Neuronal stem cell (in vitro differentiated cells): ENCODE data around the gene LY6G5C.

ENCODE experiments used
- DNase-seq: peaks from one replicate; pipeline ENCODE4 v3.0.0-alpha.2; 2013; ENCODE audit warnings: low spot score
- H2AFZ ChIP-seq: one replicate; pipeline ENCODE4 v1.6.1; 2013; ENCODE audit warnings: mild to moderate bottlenecking, low read length, inconsistent platforms
- H2AK5ac ChIP-seq: 2 replicates; pipeline ENCODE4 v1.6.1; 2013; ENCODE audit warnings: low read depth, mild to moderate bottlenecking, inconsistent platforms, low read length, moderate library complexity, mixed read lengths
- H2BK120ac ChIP-seq: 2 replicates; pipeline ENCODE4 v1.6.1; 2013; ENCODE audit warnings: low read depth, mild to moderate bottlenecking, inconsistent platforms, low read length, moderate library complexity, mixed read lengths
- H2BK12ac ChIP-seq: one replicate; pipeline ENCODE4 v1.6.1; 2013; ENCODE audit warnings: low read length, inconsistent platforms
- H2BK15ac ChIP-seq: 2 replicates; pipeline ENCODE4 v1.6.1; 2013; ENCODE audit warnings: mild to moderate bottlenecking, low read length, inconsistent platforms, mixed read lengths
- H2BK5ac ChIP-seq: one replicate; pipeline ENCODE4 v1.6.1; 2013; ENCODE audit warnings: inconsistent platforms, mild to moderate bottlenecking, low read length, moderate library complexity
- H3K14ac ChIP-seq: one replicate; pipeline ENCODE4 v1.6.1; 2013; ENCODE audit warnings: low read length, inconsistent platforms
- H3K18ac ChIP-seq: 2 replicates; pipeline ENCODE4 v1.6.1; 2013; ENCODE audit warnings: low read length, inconsistent platforms
- H3K23ac ChIP-seq: 2 replicates; pipeline ENCODE4 v1.6.1; 2013; ENCODE audit warnings: low read depth, mild to moderate bottlenecking, mixed read lengths, low read length, inconsistent platforms; ENCODE audit not compliant: poor library complexity
- H3K27ac ChIP-seq: replicated peaks from 3 replicates; pipeline ENCODE4 v1.5.1; 2013; ENCODE audit warnings: low read length, inconsistent platforms
- H3K27me3 ChIP-seq, 3 experiments: 2 replicates each; pipeline ENCODE4 v1.6.1; 2013; ENCODE audit warnings: low read length in 3 of 3, mild to moderate bottlenecking in 2 of 3, inconsistent platforms in 1 of 3, low read depth in 1 of 3, mixed read lengths in 1 of 3, moderate library complexity in 1 of 3; ENCODE audit not compliant: control insufficient read depth in 3 of 3, insufficient read depth in 3 of 3
- H3K36me3 ChIP-seq, 2 donors: replicated peaks in 1 of 2; 2 replicates each; pipeline ENCODE4 v1.6.1; 2013; ENCODE audit warnings: low read length in 2 of 2; ENCODE audit not compliant: control insufficient read depth in 2 of 2, insufficient read depth in 2 of 2
- H3K4ac ChIP-seq: 2 replicates; pipeline ENCODE4 v1.6.1; 2013; ENCODE audit warnings: inconsistent platforms, mild to moderate bottlenecking, low read length, moderate library complexity
- H3K4me1 ChIP-seq, 2 donors: 1 replicate in 1 of 2; 2 replicates in 1 of 2; pipeline ENCODE4 v1.6.1; 2013; ENCODE audit warnings: low read length in 2 of 2, low read depth in 1 of 2; ENCODE audit not compliant: control insufficient read depth in 2 of 2, insufficient read depth in 1 of 2
- H3K4me2 ChIP-seq: one replicate; pipeline ENCODE4 v1.6.1; 2013; ENCODE audit warnings: mild to moderate bottlenecking, low read length, inconsistent platforms; ENCODE audit not compliant: insufficient read depth, poor library complexity, severe bottlenecking
- H3K4me3 ChIP-seq, 2 donors: 2 replicates each; pipeline ENCODE4 v1.5.1; 2013; ENCODE audit warnings: low read length in 2 of 2, mild to moderate bottlenecking in 2 of 2, inconsistent platforms in 1 of 2, moderate library complexity in 1 of 2
- H3K79me1 ChIP-seq: one replicate; pipeline ENCODE4 v1.6.1; 2013; ENCODE audit warnings: low read depth, mild to moderate bottlenecking, inconsistent platforms, low read length, moderate library complexity
- H3K9ac ChIP-seq: one replicate; pipeline ENCODE4 v1.6.1; 2013; ENCODE audit warnings: mild to moderate bottlenecking, low read depth, low read length, inconsistent platforms; ENCODE audit not compliant: poor library complexity
- H3K9me3 ChIP-seq, 2 donors: replicated peaks in 1 of 2; 2 replicates each; pipeline versions ENCODE3 to v1.6.1; 2013; ENCODE audit warnings: low read length in 2 of 2, mild to moderate bottlenecking in 2 of 2, inconsistent platforms in 1 of 2, low read depth in 1 of 2, mixed read lengths in 1 of 2, moderate library complexity in 1 of 2; ENCODE audit not compliant: control insufficient read depth in 2 of 2, insufficient read depth in 1 of 2
- H4K8ac ChIP-seq: one replicate; pipeline ENCODE4 v1.6.1; 2013; ENCODE audit warnings: low read depth, mild to moderate bottlenecking, inconsistent platforms, low read length, moderate library complexity
- H4K91ac ChIP-seq: one replicate; pipeline ENCODE4 v1.6.1; 2013; ENCODE audit warnings: low read length, low read depth, mild to moderate bottlenecking, inconsistent platforms; ENCODE audit not compliant: poor library complexity
- WGBS, 2 donors: extraction: QIAGEN DNeasy Blood & Tissue Kit; methylation state at CpG; one replicate each; pipeline ENCODE4 v1.1.7; 2013; ENCODE audit warnings: missing lambda C conversion rate in 2 of 2, mixed read lengths in 1 of 2; ENCODE audit not compliant: insufficient read length in 2 of 2, insufficient replicate concordance in 1 of 2; ENCODE audit errors: extremely low coverage in 2 of 2; 5-methylcytosine and 5-hydroxymethylcytosine counted together

Gene LY6G5C

DNA sequence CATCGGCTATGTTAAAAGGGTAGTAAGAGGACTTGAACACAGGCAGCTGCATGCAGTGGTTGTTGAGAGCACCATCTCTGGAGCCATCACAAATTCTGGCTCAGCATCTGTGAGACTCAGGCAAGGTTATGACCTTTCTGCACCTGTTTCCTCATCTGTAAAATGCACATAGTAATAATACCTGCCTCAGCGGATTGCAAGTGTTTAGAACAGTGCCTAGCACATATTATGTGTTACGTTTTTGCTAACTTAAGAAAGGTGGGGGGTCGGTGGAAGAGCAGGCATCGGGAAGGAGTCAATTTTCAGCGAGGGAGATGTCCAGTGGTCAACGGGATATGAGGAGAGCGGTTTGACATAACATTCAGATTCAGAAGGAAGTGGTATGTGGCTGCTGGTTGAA, 2.9 kb downstream of the LY6G5C start:
- Histone ChIP-seq H2BK5ac (no peak overlapping the region), H3K4me2 (no peak overlapping the region), H3K9me3 (no peaks in the 10 kb centered on the region), H2AK5ac (no peak overlapping the region), H3K23ac (no peak overlapping the region), H3K79me1 (no peaks in the 10 kb centered on the region), H3K4ac (no peak overlapping the region), H3K36me3 (peaks cover 2 to 16% of the 10 kb centered on the region in 2 donors), H4K91ac (no peak overlapping the region), H2BK15ac (no peak overlapping the region), H3K18ac (no peak overlapping the region), H3K14ac (no peak overlapping the region), H2BK120ac (no peak overlapping the region), H2BK12ac (no peak overlapping the region), H3K27me3 (peaks cover 0 to 16% (median 7%) of the 10 kb centered on the region in 3 experiments), H3K9ac (no peak overlapping the region), H3K27ac (no peak overlapping the region), H2AFZ (no peak overlapping the region), H3K4me1 (peaks cover 2 to 4% of the 10 kb centered on the region in 2 donors), H3K4me3 (no peak overlapping the region), H4K8ac (no peak overlapping the region)
- DNase-seq: no peak
- no CpG with 5 or more reads among the region's 8 CpGs for WGBS, 2 donors

DNA sequence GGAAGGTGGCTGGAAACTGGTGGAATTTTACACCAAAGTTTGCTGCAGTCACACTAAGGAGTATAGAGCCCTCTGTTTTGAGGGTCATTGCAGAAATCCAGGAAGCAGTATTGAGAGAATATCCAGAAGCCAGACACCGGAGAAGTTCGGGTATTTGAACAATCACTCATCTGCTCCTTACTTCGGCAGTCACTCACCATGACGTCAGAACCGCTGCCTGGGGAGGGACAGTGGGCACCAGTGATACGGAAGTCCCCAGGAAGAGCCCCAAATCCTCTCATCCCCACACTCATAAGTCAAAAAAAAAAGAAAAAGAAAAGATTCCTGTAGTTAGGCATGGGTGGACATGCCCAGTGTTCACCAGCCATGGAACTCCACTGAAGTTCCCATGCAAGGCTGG, 4.0 kb downstream of the LY6G5C start:
- Histone ChIP-seq H3K9ac (no peak overlapping the region), H3K36me3 (peaks cover 8 to 22% of the 10 kb centered on the region in 2 donors), H2BK15ac (no peak overlapping the region), H2BK12ac (no peak overlapping the region), H3K9me3 (no peaks in the 10 kb centered on the region), H3K4ac (no peak overlapping the region), H2AK5ac (no peak overlapping the region), H3K79me1 (no peaks in the 10 kb centered on the region), H3K4me3 (no peak overlapping the region), H3K27me3 (peaks cover 0 to 14% (median 6%) of the 10 kb centered on the region in 3 experiments), H4K91ac (no peak overlapping the region), H3K18ac (no peak overlapping the region), H3K4me1 (peaks cover 2 to 4% of the 10 kb centered on the region in 2 donors), H2BK5ac (no peak overlapping the region), H3K14ac (no peak overlapping the region), H3K4me2 (no peak overlapping the region), H3K27ac (no peak overlapping the region), H2BK120ac (no peak overlapping the region), H4K8ac (no peak overlapping the region), H2AFZ (no peak overlapping the region), H3K23ac (no peak overlapping the region)
- WGBS, 2 donors: no CpG with 5 or more reads among the region's 6 CpGs
- no peak for DNase-seq

DNA sequence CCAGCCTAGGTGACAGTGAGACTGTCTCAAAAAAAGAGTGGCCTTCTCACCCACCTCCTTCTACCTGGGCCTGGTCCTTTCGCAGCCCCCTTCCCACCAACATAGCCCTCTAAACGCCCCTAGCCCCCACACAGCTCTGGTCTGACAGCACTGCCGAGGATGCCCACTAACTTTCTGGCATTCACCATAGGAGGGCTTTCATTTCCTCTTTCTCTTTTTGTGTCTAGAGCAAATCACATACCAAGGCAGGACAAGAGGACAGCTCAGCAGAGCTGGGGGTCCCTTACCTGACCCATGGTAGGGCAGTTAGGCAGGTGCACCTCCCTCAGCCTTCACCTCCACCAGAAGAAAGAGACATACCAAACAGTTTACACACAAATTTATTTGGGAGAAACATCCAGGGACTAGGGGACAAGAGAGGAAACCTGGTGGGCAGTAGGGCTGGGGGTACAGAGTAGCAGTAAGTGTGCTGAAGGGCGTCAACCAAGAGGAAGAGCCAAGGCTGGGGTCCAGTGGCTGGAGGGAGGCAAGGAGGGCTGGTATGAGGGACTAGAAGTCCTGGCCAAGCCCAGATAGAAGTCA, 4.5 kb downstream of the LY6G5C start:
- DNase-seq: no peak
- Histone ChIP-seq H3K18ac (no peak overlapping the region), H3K4me1 (peaks cover 2% of the 10 kb centered on the region in 2 donors), H3K27ac (no peak overlapping the region), H3K9me3 (no peaks in the 10 kb centered on the region), H3K4ac (no peak overlapping the region), H4K8ac (no peak overlapping the region), H3K79me1 (no peaks in the 10 kb centered on the region), H3K23ac (no peak overlapping the region), H3K14ac (no peak overlapping the region), H3K9ac (peak overlapping the region; percentile 10), H2BK5ac (no peak overlapping the region), H4K91ac (no peak overlapping the region), H3K4me3 (no peak overlapping the region), H2BK120ac (no peak overlapping the region), H2BK15ac (no peak overlapping the region), H3K36me3 (peaks cover 11 to 24% of the 10 kb centered on the region in 2 donors), H3K27me3 (peaks cover 0 to 9% (median 1%) of the 10 kb centered on the region in 3 experiments), H2BK12ac (no peak overlapping the region), H2AK5ac (no peak overlapping the region), H2AFZ (no peak overlapping the region), H3K4me2 (no peak overlapping the region)
- no CpG with 5 or more reads among the region's 4 CpGs for WGBS, 2 donors

DNA sequence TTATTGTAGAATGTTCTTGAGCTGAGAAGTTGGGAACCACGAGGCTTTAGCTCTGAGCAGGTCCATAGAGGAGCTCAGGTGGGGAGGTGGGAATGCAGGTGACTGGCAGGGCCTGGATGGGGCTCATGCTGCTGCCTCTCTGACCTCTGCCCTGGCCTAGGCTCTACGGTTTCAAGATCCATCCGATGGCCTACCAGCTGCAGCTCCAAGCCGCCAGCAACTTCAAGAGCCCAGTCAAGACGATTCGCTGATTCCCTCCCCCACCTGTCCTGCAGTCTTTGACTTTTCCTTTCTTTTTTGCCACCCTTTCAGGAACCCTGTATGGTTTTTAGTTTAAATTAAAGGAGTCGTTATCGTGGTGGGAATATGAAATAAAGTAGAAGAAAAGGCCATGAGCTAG, 11.2 kb downstream of the LY6G5C start, which contains the start of gene LY6G5B:
Gene LY6G5B (plus strand): TSS at position 301 of the 400 bp plus-strand sequence. CDS start 975 bp downstream, outside the sequence.
- peaks cover 46 to 73% of the 10 kb centered on the region in 2 donors for H3K36me3 ChIP-seq
- WGBS, 2 donors: no CpG with 5 or more reads among the region's 8 CpGs
- no peak within 1 kb of the TSS for H3K14ac ChIP-seq
- H3K4ac ChIP-seq: no peak within 1 kb of the TSS
- DNase-seq: no peak
- no peak within 1 kb of the TSS for H4K91ac ChIP-seq
- H3K23ac ChIP-seq: no peak within 1 kb of the TSS
- peaks cover 4% of the 10 kb centered on the region for H3K79me1 ChIP-seq
- peaks cover 4 to 6% of the 10 kb centered on the region in 2 donors for H3K4me1 ChIP-seq
- no peak within 1 kb of the TSS for H4K8ac ChIP-seq
- no peaks in the 10 kb centered on the region for H3K9me3 ChIP-seq
- no peak within 1 kb of the TSS for H2BK15ac ChIP-seq
- H2BK5ac ChIP-seq: no peak within 1 kb of the TSS
- no peak within 1 kb of the TSS for H3K4me2 ChIP-seq
- H2AFZ ChIP-seq: no peak within 1 kb of the TSS
- H3K4me3 ChIP-seq: peak within 1 kb of the TSS in 1 of 2 donors; percentile 27
- peak within 1 kb of the TSS; percentile 40 for H2BK120ac ChIP-seq
- H2AK5ac ChIP-seq: no peak within 1 kb of the TSS
- H3K9ac ChIP-seq: no peak within 1 kb of the TSS
- no peak within 1 kb of the TSS for H3K27ac ChIP-seq
- no peak within 1 kb of the TSS for H2BK12ac ChIP-seq
- no peaks in the 10 kb centered on the region for H3K27me3 ChIP-seq
- H3K18ac ChIP-seq: no peak within 1 kb of the TSS
